ENCODE results near the gene TRIM72.

Gene TRIM72

DNA sequence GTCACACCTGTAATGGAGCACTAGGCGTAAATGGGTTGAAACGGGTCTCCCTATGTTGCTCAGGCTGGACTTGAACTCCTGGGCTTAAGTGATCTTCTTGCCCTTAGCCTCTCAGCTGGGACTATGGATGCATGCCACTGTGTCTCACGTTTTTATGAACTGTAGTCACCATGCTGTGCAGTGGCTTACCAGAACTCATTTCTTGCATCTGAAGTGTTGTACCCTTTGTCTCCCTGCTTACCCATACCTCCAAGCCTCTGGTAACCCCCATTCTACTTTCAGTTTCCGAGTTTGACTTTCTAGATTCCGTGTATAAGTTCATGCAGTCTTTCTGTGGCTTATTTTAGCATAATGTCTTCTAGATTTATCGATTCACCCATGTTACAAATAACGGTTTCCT is 19.0 kb upstream of the TRIM72 start:
- TF ChIP-seq, protein P1, sequence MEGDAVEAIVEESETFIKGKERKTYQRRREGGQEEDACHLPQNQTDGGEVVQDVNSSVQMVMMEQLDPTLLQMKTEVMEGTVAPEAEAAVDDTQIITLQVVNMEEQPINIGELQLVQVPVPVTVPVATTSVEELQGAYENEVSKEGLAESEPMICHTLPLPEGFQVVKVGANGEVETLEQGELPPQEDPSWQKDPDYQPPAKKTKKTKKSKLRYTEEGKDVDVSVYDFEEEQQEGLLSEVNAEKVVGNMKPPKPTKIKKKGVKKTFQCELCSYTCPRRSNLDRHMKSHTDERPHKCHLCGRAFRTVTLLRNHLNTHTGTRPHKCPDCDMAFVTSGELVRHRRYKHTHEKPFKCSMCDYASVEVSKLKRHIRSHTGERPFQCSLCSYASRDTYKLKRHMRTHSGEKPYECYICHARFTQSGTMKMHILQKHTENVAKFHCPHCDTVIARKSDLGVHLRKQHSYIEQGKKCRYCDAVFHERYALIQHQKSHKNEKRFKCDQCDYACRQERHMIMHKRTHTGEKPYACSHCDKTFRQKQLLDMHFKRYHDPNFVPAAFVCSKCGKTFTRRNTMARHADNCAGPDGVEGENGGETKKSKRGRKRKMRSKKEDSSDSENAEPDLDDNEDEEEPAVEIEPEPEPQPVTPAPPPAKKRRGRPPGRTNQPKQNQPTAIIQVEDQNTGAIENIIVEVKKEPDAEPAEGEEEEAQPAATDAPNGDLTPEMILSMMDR (IDR thresholded peaks at IDR 0.05), result no peak

DNA sequence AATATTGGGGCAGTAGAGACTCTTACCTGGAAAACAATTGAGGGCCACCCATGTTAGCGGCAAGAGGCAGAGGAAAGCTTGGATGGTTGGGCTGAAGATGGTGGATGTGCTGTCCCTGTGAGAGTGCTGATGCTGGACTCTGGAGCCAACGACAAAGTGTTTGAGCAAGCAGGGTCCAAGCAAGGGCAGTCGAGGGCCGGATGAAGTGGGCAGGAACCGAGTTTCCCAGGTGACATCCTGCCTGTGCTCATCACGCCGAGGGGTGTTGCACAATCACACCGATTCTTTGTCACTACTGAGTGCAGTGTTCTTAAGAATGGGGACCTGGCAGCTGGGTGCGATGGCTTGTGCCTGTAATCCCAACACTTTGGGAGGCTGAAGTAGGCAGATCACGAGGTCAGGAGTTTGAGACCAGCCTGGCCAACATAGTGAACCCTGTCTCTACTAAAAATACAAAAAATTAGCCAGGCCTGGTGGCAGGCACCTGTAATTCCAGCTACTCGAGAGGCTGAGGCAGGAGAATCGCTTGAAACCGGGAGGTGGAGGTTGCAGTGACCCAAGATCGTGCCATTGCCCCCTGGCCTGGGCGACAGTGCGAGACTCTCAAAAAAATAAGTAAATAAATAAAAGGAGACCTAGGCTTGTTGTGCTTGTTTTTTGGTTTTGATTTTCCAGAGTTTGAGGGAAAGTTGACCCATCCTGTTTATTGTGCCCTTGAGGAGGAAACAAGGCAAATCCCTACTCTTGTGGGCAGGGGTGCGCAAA is 17.4 kb upstream of the TRIM72 start:
- TF ChIP-seq, protein P1 (IDR thresholded peaks at IDR 0.05), result no peak

DNA sequence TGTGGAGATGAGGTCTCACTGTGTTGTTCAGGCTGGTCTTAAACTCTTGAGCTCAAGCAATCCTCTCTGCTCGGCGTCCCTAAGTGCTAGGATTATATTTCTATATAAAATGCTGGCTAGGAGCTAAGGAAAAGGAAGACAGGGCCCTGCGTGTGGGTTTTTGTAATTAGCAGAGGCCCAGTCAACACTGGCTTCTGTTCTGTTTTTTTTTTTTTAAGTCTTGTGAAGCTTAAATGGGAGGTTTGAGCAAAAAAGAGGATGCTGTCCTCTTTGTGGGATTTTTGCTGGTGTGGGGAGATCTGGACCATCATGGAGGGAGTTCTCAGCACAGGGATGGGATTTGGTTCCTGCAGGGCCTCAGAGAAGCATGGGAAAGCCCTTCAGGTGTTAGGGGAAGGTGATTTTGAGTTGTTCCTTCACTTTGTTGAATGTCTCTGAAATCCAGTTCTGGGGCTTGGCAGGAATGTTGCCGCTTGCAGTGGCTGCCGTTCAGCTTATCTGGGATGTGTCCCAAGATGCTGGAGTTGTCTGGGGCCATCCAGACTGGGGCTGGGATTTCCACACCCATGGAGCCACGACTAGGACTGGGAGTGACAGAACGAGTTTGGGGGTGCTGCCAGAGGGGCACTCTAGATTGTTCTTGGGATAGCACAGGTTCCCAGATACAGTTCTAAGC is 15.6 kb upstream of the TRIM72 start:
- TF ChIP-seq, protein P1 (IDR thresholded peaks at IDR 0.05), result no peak

DNA sequence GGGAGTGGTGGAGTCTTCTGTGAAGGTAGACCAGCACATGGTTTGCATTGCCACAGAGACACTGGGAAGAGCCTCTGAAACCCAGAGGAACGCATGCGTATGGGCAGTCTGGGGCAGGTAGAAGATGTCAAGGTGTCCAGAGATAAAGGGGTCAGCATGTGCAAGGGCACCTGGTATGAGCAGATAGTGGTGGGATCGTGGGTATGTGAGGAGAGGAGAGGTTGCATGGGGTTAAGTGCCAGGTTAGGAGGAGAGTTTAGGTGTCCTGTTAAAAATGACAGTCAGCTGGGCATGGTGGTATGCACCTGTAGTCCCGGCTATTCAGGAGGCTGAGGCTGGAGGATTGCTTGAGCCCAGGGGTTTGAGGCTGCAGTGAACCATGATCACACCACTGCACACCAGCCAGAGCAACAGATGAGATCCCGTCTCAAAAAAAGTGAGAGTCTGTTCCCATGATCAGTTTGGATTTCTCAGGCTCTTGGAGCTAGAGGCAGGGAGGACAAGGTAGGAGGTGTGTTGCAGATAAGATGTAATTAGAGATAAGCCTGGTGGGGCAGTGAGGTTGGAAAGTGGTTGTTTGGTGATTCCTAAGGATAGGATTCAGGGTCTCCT is 14.4 kb upstream of the TRIM72 start:
- TF ChIP-seq, protein P1 (IDR thresholded peaks at IDR 0.05), result no peak

DNA sequence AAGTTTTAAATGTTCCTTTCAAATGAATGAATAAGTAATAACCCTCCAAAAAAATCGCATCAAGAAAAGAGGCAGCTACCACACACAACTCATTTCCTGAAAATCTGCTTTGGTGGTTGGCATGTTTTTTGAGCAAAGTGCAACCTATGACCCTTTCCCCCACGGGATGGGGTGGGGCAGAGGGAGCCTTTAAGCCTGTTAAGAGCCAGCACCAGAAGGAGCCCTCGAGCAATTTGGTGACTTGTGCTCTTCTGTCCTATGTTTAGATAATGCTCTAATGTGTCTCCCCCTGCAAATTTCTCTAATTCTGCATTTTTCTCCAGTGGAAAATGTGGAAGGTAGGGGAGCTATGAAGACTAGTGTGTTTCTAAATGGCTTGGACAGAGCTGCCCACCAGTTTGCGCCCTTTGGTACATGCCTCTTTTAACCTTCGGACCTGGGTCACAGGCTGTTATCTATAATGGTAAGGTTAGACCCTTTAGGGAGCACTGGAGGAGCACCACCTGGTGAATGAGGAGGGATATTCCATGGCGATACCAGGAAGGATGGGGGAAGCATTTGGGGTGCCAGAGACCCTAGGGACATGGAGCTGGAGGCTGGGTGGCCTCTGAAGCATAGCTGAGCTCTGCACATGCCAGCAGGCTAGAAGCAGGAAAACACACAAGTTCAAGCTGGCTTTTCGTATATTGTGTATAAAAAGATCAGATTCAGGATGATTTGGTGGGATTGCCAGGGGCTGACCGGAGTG is 12.9 kb upstream of the TRIM72 start:
- TF ChIP-seq, protein P1 (IDR thresholded peaks at IDR 0.05), result no peak

DNA sequence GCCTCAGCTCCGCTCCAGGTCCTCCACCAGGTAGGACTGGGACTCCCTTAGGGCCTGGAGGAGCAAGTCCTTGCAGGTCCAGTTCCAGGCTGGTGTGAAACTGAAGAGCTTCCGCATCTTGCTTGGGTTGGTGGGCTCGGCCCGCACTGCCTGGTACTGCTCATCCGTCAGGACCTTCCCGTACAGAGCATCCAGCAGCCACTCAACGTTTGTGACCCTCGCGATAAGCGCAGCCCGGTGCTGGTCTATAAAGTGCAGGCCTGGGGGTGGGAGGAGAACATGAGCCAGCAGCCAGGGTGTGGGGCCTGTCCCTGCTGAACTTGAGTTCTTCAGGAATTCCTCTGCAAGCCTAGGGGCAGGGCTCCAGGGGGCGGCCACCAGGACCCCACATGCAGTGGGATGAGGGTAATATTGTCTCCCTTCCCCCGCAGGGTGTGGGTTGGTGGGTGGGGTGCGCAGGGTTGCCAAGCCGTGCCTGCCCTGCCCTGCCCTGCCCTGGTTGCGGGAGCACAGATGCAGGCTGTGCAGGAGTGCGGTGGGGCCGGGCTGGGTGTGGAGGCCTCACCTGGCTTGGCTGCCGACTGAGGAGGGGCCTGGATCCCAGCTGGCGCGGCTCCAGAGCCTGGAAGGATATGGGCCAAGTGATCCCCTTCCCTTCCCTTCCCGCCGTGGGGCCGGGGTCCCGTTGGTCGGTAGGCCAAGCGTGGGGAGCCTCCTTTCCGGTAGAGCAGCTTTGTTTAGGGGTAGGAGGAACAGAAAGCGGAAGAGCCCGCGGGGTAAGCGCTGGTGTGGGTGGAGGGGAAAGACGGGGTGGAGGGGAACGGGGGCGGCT is 12.1 kb upstream of the TRIM72 start:
- TF ChIP-seq, protein P1 (IDR thresholded peaks at IDR 0.05), result no peak

Data from LNCAP (cell line).